Liver (tissue), 9 donors: ENCODE results near the gene ACTR10. TPM values are rescaled to one million over a fixed set of nuclear protein-coding genes. Genes with fewer than 3 reads are reported as not detected.

Experiments used
- DNase-seq: peaks from one replicate; pipeline ENCODE4 v3.0.0-alpha.2; 2017; ENCODE audit warnings: low spot score
- H3K27ac ChIP-seq, 2 donors: one replicate each; pipeline ENCODE4 v1.7.0; 2013; ENCODE audit warnings: inconsistent platforms in 2 of 2, low read length in 2 of 2, control low read depth in 1 of 2, low read depth in 1 of 2, mild to moderate bottlenecking in 1 of 2
- H3K27me3 ChIP-seq, 4 donors: one replicate each; pipeline versions ENCODE4 v1.6.1 to v1.7.0; 2013; ENCODE audit warnings: low read length in 3 of 4, inconsistent platforms in 1 of 4, mild to moderate bottlenecking in 1 of 4, moderate library complexity in 1 of 4; ENCODE audit not compliant: control insufficient read depth in 4 of 4, insufficient read depth in 4 of 4
- H3K36me3 ChIP-seq, 4 donors: one replicate each; pipeline versions ENCODE4 v1.6.1 to v1.7.0; 2013; ENCODE audit warnings: low read length in 3 of 4, mild to moderate bottlenecking in 3 of 4, low read depth in 1 of 4, moderate library complexity in 1 of 4; ENCODE audit not compliant: control insufficient read depth in 4 of 4, insufficient read depth in 3 of 4
- H3K4me1 ChIP-seq, 4 donors: one replicate each; pipeline versions ENCODE4 v1.6.1 to v1.7.0; 2013; ENCODE audit warnings: low read length in 3 of 4, mild to moderate bottlenecking in 3 of 4, moderate library complexity in 1 of 4; ENCODE audit not compliant: control insufficient read depth in 4 of 4, insufficient read depth in 4 of 4
- H3K4me3 ChIP-seq, 3 donors: one replicate each; pipeline versions ENCODE4 v1.6.1 to v1.7.0; 2013; ENCODE audit warnings: low read length in 3 of 3, control low read depth in 1 of 3, low read depth in 1 of 3, mild to moderate bottlenecking in 1 of 3
- H3K9ac ChIP-seq, 2 donors: one replicate each; pipeline ENCODE4 v1.7.0; 2013; ENCODE audit warnings: low read length in 2 of 2, mild to moderate bottlenecking in 2 of 2, moderate library complexity in 2 of 2, control low read depth in 1 of 2, low read depth in 1 of 2
- H3K9me3 ChIP-seq, 4 donors: one replicate each; pipeline versions ENCODE4 v1.6.1 to v1.7.0; 2013; ENCODE audit warnings: low read length in 3 of 4; ENCODE audit not compliant: control insufficient read depth in 4 of 4
- ATF3 ChIP-seq: IDR thresholded peaks from 2 replicates; pipeline ENCODE4 v1.6.1; 2016; ENCODE audit warnings: antibody characterized with exemption
- CTCF ChIP-seq: fragments of 150-350 bp; IDR thresholded peaks from 2 replicates; pipeline ENCODE4 v1.5.1; 2017; ENCODE audit warnings: improper control_type of control experiment, low read depth, low read length; ENCODE audit not compliant: missing input control
- EGR1 ChIP-seq, 2 donors: IDR thresholded peaks; 2 replicates each; pipeline ENCODE4 v1.6.1; 2016 to 2018; ENCODE audit warnings: antibody characterized with exemption in 2 of 2, low read depth in 2 of 2
- FOXA1 ChIP-seq: IDR thresholded peaks from 2 replicates; pipeline ENCODE4 v1.6.1; 2016; ENCODE audit warnings: antibody characterized with exemption
- FOXA2 ChIP-seq: IDR thresholded peaks from 2 replicates; pipeline ENCODE4 v1.6.1; 2016; ENCODE audit warnings: antibody characterized with exemption
- GABPA ChIP-seq, 2 donors: IDR thresholded peaks in 1 of 2; conservative IDR thresholded peaks in 1 of 2; 2 replicates each; pipeline ENCODE4 v1.6.1; 2016; ENCODE audit warnings: antibody characterized with exemption in 2 of 2, mild to moderate bottlenecking in 1 of 2, moderate library complexity in 1 of 2
- HNF4A ChIP-seq, 2 donors: conservative IDR thresholded peaks; 2 replicates each; pipeline ENCODE4 v1.6.1; 2016; ENCODE audit warnings: antibody characterized with exemption in 2 of 2, mild to moderate bottlenecking in 2 of 2
- HNF4G ChIP-seq: IDR thresholded peaks from 2 replicates; pipeline ENCODE4 v1.6.1; 2016; ENCODE audit warnings: antibody characterized with exemption
- JUND ChIP-seq, 2 donors: IDR thresholded peaks; 2 replicates each; pipeline ENCODE4 v1.6.1; 2016; ENCODE audit warnings: antibody characterized with exemption in 2 of 2
- MAX ChIP-seq: IDR thresholded peaks from 2 replicates; pipeline ENCODE4 v1.6.1; 2016; ENCODE audit warnings: antibody characterized with exemption
- NR2F2 ChIP-seq: IDR thresholded peaks from 2 replicates; pipeline ENCODE4 v1.6.1; 2016; ENCODE audit warnings: antibody characterized with exemption
- RAD21 ChIP-seq, 2 donors: IDR thresholded peaks; 2 replicates each; pipeline ENCODE4 v1.6.1; 2016; ENCODE audit warnings: antibody characterized with exemption in 2 of 2, mild to moderate bottlenecking in 2 of 2
- REST ChIP-seq: IDR thresholded peaks from 2 replicates; pipeline ENCODE4 v1.6.1; 2016; ENCODE audit warnings: antibody characterized with exemption, mild to moderate bottlenecking
- RXRA ChIP-seq, 2 donors: IDR thresholded peaks; 2 replicates each; pipeline ENCODE4 v1.6.1; 2017 to 2018; ENCODE audit warnings: antibody characterized with exemption in 2 of 2, mild to moderate bottlenecking in 1 of 2
- SP1 ChIP-seq: IDR thresholded peaks from 2 replicates; pipeline ENCODE4 v1.6.1; 2018; ENCODE audit warnings: antibody characterized with exemption, mild to moderate bottlenecking
- TAF1 ChIP-seq: conservative IDR thresholded peaks from 2 replicates; pipeline ENCODE4 v1.6.1; 2016; ENCODE audit warnings: antibody characterized with exemption, mild to moderate bottlenecking
- YY1 ChIP-seq: IDR thresholded peaks from 2 replicates; pipeline ENCODE4 v1.6.1; 2016; ENCODE audit warnings: antibody characterized with exemption, mild to moderate bottlenecking
- ZBTB33 ChIP-seq: IDR thresholded peaks from 2 replicates; pipeline ENCODE4 v1.6.1; 2016; ENCODE audit warnings: antibody characterized with exemption
- WGBS: extraction: QIAGEN DNeasy Blood & Tissue Kit; methylation state at CpG from one replicate; pipeline ENCODE4 v1.1.7; 2013; 5-methylcytosine and 5-hydroxymethylcytosine counted together
- polyA plus RNA-seq, 2 donors: library from polyadenylated mRNA; stranded (reverse) in 1 of 2; unstranded in 1 of 2; fragments of 200-250 nt in 1 of 2; fragments of >200 nt in 1 of 2; fragmentation: Nextera tagmentation in 1 of 2; extraction: Ambion mirVana in 1 of 2; gene quantifications; one replicate each; pipeline versions ENCODE4 v1.2.1 to v1.2.3, GENCODE V29; 2013 to 2015
- total RNA-seq, 2 donors: library from RNA; depleted of rRNA; stranded (reverse); fragments of >200 nt; gene quantifications; one replicate each; pipeline ENCODE4 v1.2.3, GENCODE V29; 2014
- donor health status: healthy.
- donor health status: healthy.
- donor health status: healthy.
- donor health status: healthy.
- donor health status: healthy.

The ACTR10 gene
- total and polyA plus RNA-seq, 4 donors: 19.2 to 42.0 (median 25.2) TPM

- H3K9ac ChIP-seq: peak within 1 kb of the TSS in 1 of 2 donors; percentile 56
- TF ChIP-seq FOXA1 (no peak), TAF1 (no peak), EGR1 (IDR thresholded peaks at IDR 0.05; ENCODE audit: low read depth in 2 of 2) (peak in 1 of 2 donors; percentile 84), NR2F2 (no peak)
- peak within 1 kb of the TSS in 1 of 2 donors; percentile 33 for H3K27ac ChIP-seq
- peaks cover 0 to 17% (median 14%) of the 10 kb centered on the region in 4 donors for H3K4me1 ChIP-seq
- H3K27me3 ChIP-seq: no peaks in the 10 kb centered on the region
- peak; percentile 78 for DNase-seq
- H3K9me3 ChIP-seq: no peaks in the 10 kb centered on the region
- H3K36me3 ChIP-seq: no peaks in the 10 kb centered on the region
- WGBS: 1% methylated on average over 70 of the region's 70 CpGs
- H3K4me3 ChIP-seq: peak within 1 kb of the TSS; percentile 56 to 76 (median 72)
Measured at GRCh38 chr14:58152014-58152857, 47.7 kb upstream of the ACTR10 start, which contains the start of gene ARMH4. Gene ARMH4, minus strand, starts transcription at chr14:58152213. Its CDS starts 12,855 bp downstream, at chr14:58139358.

- H3K27me3 ChIP-seq: no peaks in the 10 kb centered on the region
- no peaks in the 10 kb centered on the region for H3K4me1 ChIP-seq
- no peaks in the 10 kb centered on the region for H3K9me3 ChIP-seq
- H3K9ac ChIP-seq: no peak overlapping the region
- no peak overlapping the region for H3K27ac ChIP-seq
- DNase-seq: no peak
- H3K36me3 ChIP-seq: no peaks in the 10 kb centered on the region
- TF ChIP-seq SP1 (no peak), RXRA (IDR thresholded peaks at IDR 0.05) (no peak), RAD21 (IDR thresholded peaks at IDR 0.05) (no peak), FOXA2 (no peak), GABPA (IDR thresholded peaks at IDR 0.05 in 1 of 2, conservative IDR thresholded peaks at IDR 0.05 in 1 of 2) (no peak), JUND (IDR thresholded peaks at IDR 0.05) (no peak), HNF4G (no peak), FOXA1 (no peak), ATF3 (no peak), HNF4A (conservative IDR thresholded peaks at IDR 0.05) (no peak), TAF1 (no peak), ZBTB33 (no peak), MAX (no peak), CTCF (no peak), YY1 (no peak), REST (no peak), NR2F2 (no peak), EGR1 (IDR thresholded peaks at IDR 0.05; ENCODE audit: low read depth in 2 of 2) (no peak)
- H3K4me3 ChIP-seq: no peak overlapping the region
Measured at GRCh38 chr14:58160561-58160960, 39.4 kb upstream of the ACTR10 start.
